Measurements from ENCODE around the gene USP35.

GRCh38 chr11:78192223-78192719 lies 3.6 kb downstream of the USP35 start:
- TF ChIP-seq CTCF (IDR thresholded peaks at IDR 0.05) (no peak), POLR2A (IDR thresholded peaks at IDR 0.05) (no peak), POLR2AphosphoS5 (IDR thresholded peaks at IDR 0.05) (no peak), EP300 (IDR thresholded peaks at IDR 0.05) (no peak)

All from upper lobe of left lung (tissue), 4 donors.